ENCODE measurements around the gene MRPL54.

DNA sequence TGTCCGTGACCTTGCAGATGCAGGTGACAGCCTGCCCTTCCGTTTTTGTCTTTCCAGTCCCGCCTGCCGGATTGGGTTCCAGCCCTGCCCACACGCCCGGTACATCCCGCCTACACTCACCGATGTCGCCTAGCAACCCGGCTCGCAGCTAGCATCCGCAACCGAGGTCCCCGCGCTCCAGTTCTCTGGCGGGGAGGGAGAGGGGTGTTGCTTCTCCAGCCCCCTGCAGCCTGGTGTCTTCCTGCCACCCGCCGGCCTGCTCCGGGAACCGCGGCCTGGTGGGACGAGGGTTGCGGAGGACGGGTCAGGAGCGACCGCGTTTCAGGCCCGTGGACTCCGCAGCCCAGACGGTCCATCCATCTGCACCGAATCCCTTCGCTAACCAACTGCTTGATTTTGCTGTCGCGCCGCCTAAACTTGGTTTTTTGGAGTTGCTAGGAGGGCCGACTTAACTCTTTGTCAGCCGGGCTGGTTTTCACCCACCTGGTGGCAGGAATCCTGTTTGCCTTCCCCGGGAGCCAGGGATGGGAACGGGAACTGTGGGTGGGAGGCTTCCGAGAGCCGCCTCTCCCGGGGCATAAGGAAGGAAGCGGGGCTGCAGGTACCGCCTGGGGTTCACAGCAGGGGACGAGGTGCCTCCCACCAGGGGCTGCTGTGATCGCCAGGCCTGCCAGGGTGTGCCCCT is 39.1 kb downstream of the MRPL54 start:
- TF ChIP-seq, protein P1, sequence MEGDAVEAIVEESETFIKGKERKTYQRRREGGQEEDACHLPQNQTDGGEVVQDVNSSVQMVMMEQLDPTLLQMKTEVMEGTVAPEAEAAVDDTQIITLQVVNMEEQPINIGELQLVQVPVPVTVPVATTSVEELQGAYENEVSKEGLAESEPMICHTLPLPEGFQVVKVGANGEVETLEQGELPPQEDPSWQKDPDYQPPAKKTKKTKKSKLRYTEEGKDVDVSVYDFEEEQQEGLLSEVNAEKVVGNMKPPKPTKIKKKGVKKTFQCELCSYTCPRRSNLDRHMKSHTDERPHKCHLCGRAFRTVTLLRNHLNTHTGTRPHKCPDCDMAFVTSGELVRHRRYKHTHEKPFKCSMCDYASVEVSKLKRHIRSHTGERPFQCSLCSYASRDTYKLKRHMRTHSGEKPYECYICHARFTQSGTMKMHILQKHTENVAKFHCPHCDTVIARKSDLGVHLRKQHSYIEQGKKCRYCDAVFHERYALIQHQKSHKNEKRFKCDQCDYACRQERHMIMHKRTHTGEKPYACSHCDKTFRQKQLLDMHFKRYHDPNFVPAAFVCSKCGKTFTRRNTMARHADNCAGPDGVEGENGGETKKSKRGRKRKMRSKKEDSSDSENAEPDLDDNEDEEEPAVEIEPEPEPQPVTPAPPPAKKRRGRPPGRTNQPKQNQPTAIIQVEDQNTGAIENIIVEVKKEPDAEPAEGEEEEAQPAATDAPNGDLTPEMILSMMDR (IDR thresholded peaks at IDR 0.05), result peak; percentile 43
- TF ChIP-seq EZH2 (IDR thresholded peaks at IDR 0.05) (peak; percentile 74), EZH2phosphoT487 (IDR thresholded peaks at IDR 0.05) (peak; percentile 64)
